Activated CD4-positive, alpha-beta memory T cell treated with anti-CD3 and anti-CD28 coated beads, Interleukin-2, amount 10 ng/mL, durations not matched to agents 7 days and 5 days (primary cell): ENCODE measurements around the gene PCDHA3. TPM values are rescaled to one million over a fixed set of nuclear protein-coding genes. Genes with fewer than 3 reads are reported as not detected.
"Not testable (repeated sequence)": the region's sequence is repeated elsewhere in the genome, so short reads cannot be mapped to it uniquely, and the experiment has no call there.

Experiments
- CTCF ChIA-PET: fragments of 350-600 bp; sonication (Branson Sonifier 250); formaldehyde crosslinking; loops from one replicate; lab custom pipeline; 2021; ENCODE audit warnings: antibody characterized with exemption, inconsistent platforms; lab: Charles Lee
- POLR2A ChIA-PET: fragments of 350-600 bp; sonication (Branson Sonifier 250); formaldehyde crosslinking; loops from one replicate; lab custom pipeline; 2021; ENCODE audit warnings: antibody characterized with exemption; lab: Charles Lee
- DNase-seq: peaks from one replicate; pipeline ENCODE4 v3.0.0-alpha.2; 2020
- H3K27ac Mint-ChIP-seq: one replicate; pipeline ENCODE4 v1.8.0; 2021; ENCODE audit warnings: mild to moderate bottlenecking, mixed read lengths
- H3K27me3 Mint-ChIP-seq: one replicate; pipeline ENCODE4 v1.8.0; 2021; ENCODE audit warnings: mixed read lengths
- H3K36me3 Mint-ChIP-seq: one replicate; pipeline ENCODE4 v1.8.0; 2021; ENCODE audit warnings: low read depth, mixed read lengths
- H3K4me1 Mint-ChIP-seq: one replicate; pipeline ENCODE4 v1.8.0; 2021; ENCODE audit warnings: mixed read lengths
- H3K4me3 Mint-ChIP-seq: one replicate; pipeline ENCODE4 v1.8.0; 2021; ENCODE audit warnings: mild to moderate bottlenecking, mixed read lengths
- H3K9me3 Mint-ChIP-seq: one replicate; pipeline ENCODE4 v1.8.0; 2021; ENCODE audit warnings: mixed read lengths
- total RNA-seq, 2 experiments: library from RNA; stranded (reverse); gene quantifications; one replicate each; pipeline ENCODE4 v1.2.3, GENCODE V29; 2021

The PCDHA3 gene
- total RNA-seq = not detected

GRCh38 chr5:140800816-140801493, at the start of gene PCDHA3:
PCDHA3 (plus strand) TSS chr5:140801057.
- H3K27me3 Mint-ChIP-seq = no peaks in the 10 kb centered on the region

GRCh38 chr5:140753561-140753960, 47.3 kb upstream of the PCDHA3 start:
- no peak overlapping the region for H3K27ac Mint-ChIP-seq
- no peaks in the 10 kb centered on the region for H3K36me3 Mint-ChIP-seq
- H3K9me3 Mint-ChIP-seq = peaks cover 48% of the 10 kb centered on the region
- no peaks in the 10 kb centered on the region for H3K4me1 Mint-ChIP-seq
- ChIA-PET POLR2A (no interaction called here), CTCF (no interaction called here)
- no peak overlapping the region for H3K4me3 Mint-ChIP-seq
- DNase-seq = no peak
- H3K27me3 Mint-ChIP-seq = no peaks in the 10 kb centered on the region

More at GRCh38 chr5:140800816-140801493, at the start of gene PCDHA3:
- peaks cover 20% of the 10 kb centered on the region for H3K9me3 Mint-ChIP-seq
- H3K4me1 Mint-ChIP-seq = no peaks in the 10 kb centered on the region
- no peak within 1 kb of the TSS for H3K27ac Mint-ChIP-seq
- peaks cover 5% of the 10 kb centered on the region for H3K36me3 Mint-ChIP-seq
- H3K4me3 Mint-ChIP-seq = no peak within 1 kb of the TSS
- CTCF ChIA-PET = no interaction called here
- DNase-seq = no peak
- POLR2A ChIA-PET = no interaction called here

- H3K4me3 Mint-ChIP-seq = no peak overlapping the region
- peaks cover 69% of the 10 kb centered on the region for H3K9me3 Mint-ChIP-seq
These were observed 36.5 kb upstream of the PCDHA3 start for GRCh38 chr5:140764177-140764973.

GRCh38 chr5:140767444-140767843, 33.4 kb upstream of the PCDHA3 start:
- ChIA-PET CTCF (no interaction called here), POLR2A (no interaction called here)
- Mint-ChIP-seq H3K36me3 (peaks cover 10% of the 10 kb centered on the region), H3K27ac (no peak overlapping the region), H3K27me3 (no peaks in the 10 kb centered on the region), H3K4me3 (no peak overlapping the region), H3K4me1 (no peaks in the 10 kb centered on the region), H3K9me3 (peaks cover 64% of the 10 kb centered on the region)
- no peak for DNase-seq

More at GRCh38 chr5:140764177-140764973, 36.5 kb upstream of the PCDHA3 start:
- Mint-ChIP-seq H3K36me3 (peaks cover 13% of the 10 kb centered on the region), H3K27me3 (no peaks in the 10 kb centered on the region), H3K27ac (no peak overlapping the region), H3K4me1 (no peaks in the 10 kb centered on the region)
- POLR2A ChIA-PET = no interaction called here
- CTCF ChIA-PET = no interaction called here
- no peak for DNase-seq

- Mint-ChIP-seq H3K4me1 (no peaks in the 10 kb centered on the region), H3K27ac (no peak overlapping the region), H3K4me3 (no peak overlapping the region), H3K27me3 (no peaks in the 10 kb centered on the region), H3K36me3 (no peaks in the 10 kb centered on the region), H3K9me3 (peaks cover 42% of the 10 kb centered on the region)
- ChIA-PET CTCF (no interaction called here), POLR2A (no interaction called here)
- DNase-seq = no peak
These were observed 20.3 kb upstream of the PCDHA3 start for GRCh38 chr5:140780512-140780911.

GRCh38 chr5:140785905-140786686, 14.8 kb upstream of the PCDHA3 start, which contains the start of gene PCDHA1:
PCDHA1 (plus strand) TSS chr5:140786140.
- no peak for DNase-seq
- ChIA-PET CTCF (no interaction called here), POLR2A (no interaction called here)
- no peaks in the 10 kb centered on the region for H3K36me3 Mint-ChIP-seq
- H3K4me3 Mint-ChIP-seq = no peak within 1 kb of the TSS
- no peak within 1 kb of the TSS for H3K27ac Mint-ChIP-seq
- no peaks in the 10 kb centered on the region for H3K4me1 Mint-ChIP-seq
- H3K27me3 Mint-ChIP-seq = peaks cover 2% of the 10 kb centered on the region
- peaks cover 41% of the 10 kb centered on the region for H3K9me3 Mint-ChIP-seq

- H3K36me3 Mint-ChIP-seq, POLR2A ChIA-PET, H3K4me1 Mint-ChIP-seq, H3K27ac Mint-ChIP-seq, CTCF ChIA-PET, H3K27me3 Mint-ChIP-seq, H3K4me3 Mint-ChIP-seq, DNase-seq: not testable (repeated sequence)
- H3K9me3 Mint-ChIP-seq = peaks cover 34% of the 10 kb centered on the region
These were observed 13.4 kb upstream of the PCDHA3 start for GRCh38 chr5:140787422-140787821.

GRCh38 chr5:140787849-140788504, 12.9 kb upstream of the PCDHA3 start:
- H3K4me1 Mint-ChIP-seq, H3K27me3 Mint-ChIP-seq, H3K4me3 Mint-ChIP-seq, DNase-seq, CTCF ChIA-PET, POLR2A ChIA-PET, H3K27ac Mint-ChIP-seq, H3K36me3 Mint-ChIP-seq: not testable (repeated sequence)
- H3K9me3 Mint-ChIP-seq = peaks cover 31% of the 10 kb centered on the region

- POLR2A ChIA-PET = no interaction called here
- no peak overlapping the region for H3K4me3 Mint-ChIP-seq
- H3K9me3 Mint-ChIP-seq = peaks cover 28% of the 10 kb centered on the region
- CTCF ChIA-PET = no interaction called here
- no peaks in the 10 kb centered on the region for H3K4me1 Mint-ChIP-seq
- no peaks in the 10 kb centered on the region for H3K36me3 Mint-ChIP-seq
- DNase-seq = no peak
- no peak overlapping the region for H3K27ac Mint-ChIP-seq
- H3K27me3 Mint-ChIP-seq = no peaks in the 10 kb centered on the region
These were observed 9.8 kb upstream of the PCDHA3 start for GRCh38 chr5:140791089-140791488.

GRCh38 chr5:140794595-140795258, 6.1 kb upstream of the PCDHA3 start, which contains the start of gene PCDHA2:
PCDHA2 (plus strand) TSS chr5:140794852.
- no peak within 1 kb of the TSS for H3K27ac Mint-ChIP-seq
- POLR2A ChIA-PET = no interaction called here
- H3K36me3 Mint-ChIP-seq = no peaks in the 10 kb centered on the region
- H3K4me3 Mint-ChIP-seq = no peak within 1 kb of the TSS
- DNase-seq = no peak
- H3K4me1 Mint-ChIP-seq = no peaks in the 10 kb centered on the region
- H3K27me3 Mint-ChIP-seq = no peaks in the 10 kb centered on the region
- peaks cover 18% of the 10 kb centered on the region for H3K9me3 Mint-ChIP-seq
- CTCF ChIA-PET = no interaction called here

GRCh38 chr5:140795259-140795641, 5.6 kb upstream of the PCDHA3 start:
- Mint-ChIP-seq H3K9me3 (peaks cover 18% of the 10 kb centered on the region), H3K36me3 (no peaks in the 10 kb centered on the region), H3K27ac (no peak overlapping the region), H3K27me3 (no peaks in the 10 kb centered on the region), H3K4me3 (no peak overlapping the region), H3K4me1 (no peaks in the 10 kb centered on the region)
- DNase-seq = no peak
- ChIA-PET POLR2A (no interaction called here), CTCF (no interaction called here)

- peaks cover 19% of the 10 kb centered on the region for H3K9me3 Mint-ChIP-seq
- CTCF ChIA-PET, H3K27me3 Mint-ChIP-seq, POLR2A ChIA-PET, DNase-seq, H3K4me3 Mint-ChIP-seq, H3K36me3 Mint-ChIP-seq, H3K27ac Mint-ChIP-seq, H3K4me1 Mint-ChIP-seq: not testable (repeated sequence)
These were observed 4.7 kb upstream of the PCDHA3 start for GRCh38 chr5:140796072-140796717.
